GM19238 (cell line): ENCODE data around the gene ABCG2.

Experiments used
- DNase-seq: peaks from one replicate; pipeline ENCODE4 v3.0.0; 2011; ENCODE audit warnings: low spot score; ENCODE audit not compliant: insufficient read length

Gene ABCG2

GRCh38 chr4:88158489-88159228, at the start of gene ABCG2:
Gene ABCG2, minus strand, starts transcription at chr4:88158639. Its CDS starts 18,644 bp downstream, at chr4:88139995.
- peak; percentile 9 for DNase-seq

GRCh38 chr4:88208156-88208555, 49.7 kb upstream of the ABCG2 start:
- no peak for DNase-seq

GRCh38 chr4:88207171-88207570, 48.7 kb upstream of the ABCG2 start:
- DNase-seq = no peak

GRCh38 chr4:88204882-88205281, 46.4 kb upstream of the ABCG2 start:
- no peak for DNase-seq

- DNase-seq = no peak
These were observed 44.0 kb upstream of the ABCG2 start for GRCh38 chr4:88202443-88202842.

- no peak for DNase-seq
These were observed 41.7 kb upstream of the ABCG2 start for GRCh38 chr4:88200186-88200585.

GRCh38 chr4:88196523-88197185, 38.2 kb upstream of the ABCG2 start:
- DNase-seq = no peak

GRCh38 chr4:88196013-88196365, 37.5 kb upstream of the ABCG2 start:
- no peak for DNase-seq

- no peak for DNase-seq
These were observed 37.0 kb upstream of the ABCG2 start for GRCh38 chr4:88195328-88196012.

- DNase-seq = no peak
These were observed 33.0 kb upstream of the ABCG2 start for GRCh38 chr4:88191404-88191803.

- no peak for DNase-seq
These were observed 31.6 kb upstream of the ABCG2 start for GRCh38 chr4:88189881-88190585.

GRCh38 chr4:88189418-88189738, 30.9 kb upstream of the ABCG2 start:
- no peak for DNase-seq

- DNase-seq = no peak
These were observed 30.4 kb upstream of the ABCG2 start for GRCh38 chr4:88188738-88189417.

- no peak for DNase-seq
These were observed 29.3 kb upstream of the ABCG2 start for GRCh38 chr4:88187766-88188165.

- DNase-seq = no peak
These were observed 27.5 kb upstream of the ABCG2 start for GRCh38 chr4:88185906-88186305.

GRCh38 chr4:88179261-88179660, 20.8 kb upstream of the ABCG2 start:
- DNase-seq = no peak

GRCh38 chr4:88178626-88179231, 20.3 kb upstream of the ABCG2 start:
- DNase-seq = no peak

GRCh38 chr4:88177983-88178625, 19.7 kb upstream of the ABCG2 start:
- DNase-seq = no peak

- no peak for DNase-seq
These were observed 14.5 kb upstream of the ABCG2 start for GRCh38 chr4:88172987-88173386.

GRCh38 chr4:88171206-88171605, 12.8 kb upstream of the ABCG2 start:
- no peak for DNase-seq

GRCh38 chr4:88169298-88169697, 10.9 kb upstream of the ABCG2 start:
- DNase-seq = no peak
